ENCODE measurements around the gene NBAS.

The NBAS gene

GRCh38 chr2:15472133-15472532 is 89.0 kb downstream of the NBAS start:
- H3K4me1 ChIP-seq (ENCODE audit: insufficient read depth, low read length, severe bottlenecking), result no peaks in the 10 kb centered on the region
- H3F3A ChIP-seq (ENCODE audit: insufficient read depth, low read length), result no peaks in the 10 kb centered on the region
- no peaks in the 10 kb centered on the region for H3K27me3 ChIP-seq (ENCODE audit: insufficient read depth, low read length)
- no peak overlapping the region for H2AFZ ChIP-seq (ENCODE audit: low read length)
- H3K27ac ChIP-seq (ENCODE audit: low read depth, low read length, poor library complexity, severe bottlenecking), result no peak overlapping the region
- TF ChIP-seq, protein P1, sequence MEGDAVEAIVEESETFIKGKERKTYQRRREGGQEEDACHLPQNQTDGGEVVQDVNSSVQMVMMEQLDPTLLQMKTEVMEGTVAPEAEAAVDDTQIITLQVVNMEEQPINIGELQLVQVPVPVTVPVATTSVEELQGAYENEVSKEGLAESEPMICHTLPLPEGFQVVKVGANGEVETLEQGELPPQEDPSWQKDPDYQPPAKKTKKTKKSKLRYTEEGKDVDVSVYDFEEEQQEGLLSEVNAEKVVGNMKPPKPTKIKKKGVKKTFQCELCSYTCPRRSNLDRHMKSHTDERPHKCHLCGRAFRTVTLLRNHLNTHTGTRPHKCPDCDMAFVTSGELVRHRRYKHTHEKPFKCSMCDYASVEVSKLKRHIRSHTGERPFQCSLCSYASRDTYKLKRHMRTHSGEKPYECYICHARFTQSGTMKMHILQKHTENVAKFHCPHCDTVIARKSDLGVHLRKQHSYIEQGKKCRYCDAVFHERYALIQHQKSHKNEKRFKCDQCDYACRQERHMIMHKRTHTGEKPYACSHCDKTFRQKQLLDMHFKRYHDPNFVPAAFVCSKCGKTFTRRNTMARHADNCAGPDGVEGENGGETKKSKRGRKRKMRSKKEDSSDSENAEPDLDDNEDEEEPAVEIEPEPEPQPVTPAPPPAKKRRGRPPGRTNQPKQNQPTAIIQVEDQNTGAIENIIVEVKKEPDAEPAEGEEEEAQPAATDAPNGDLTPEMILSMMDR (IDR thresholded peaks at IDR 0.05; ENCODE audit: low read length), result no peak
- TF ChIP-seq EZH2 (IDR thresholded peaks at IDR 0.05; ENCODE audit: borderline replicate concordance, low read length), result no peak
- H3K9me2 ChIP-seq (ENCODE audit: low read depth, low read length), result no peaks in the 10 kb centered on the region
- no peaks in the 10 kb centered on the region for H4K20me1 ChIP-seq (ENCODE audit: insufficient read depth, low read length)
- no peaks in the 10 kb centered on the region for H3K9me3 ChIP-seq (ENCODE audit: low read length)
- H3K4me2 ChIP-seq (ENCODE audit: low read length), result no peak overlapping the region
- no peak overlapping the region for H3K4me3 ChIP-seq (ENCODE audit: low read depth, low read length, poor library complexity, severe bottlenecking)
- no peak overlapping the region for H3K9ac ChIP-seq (ENCODE audit: low read length)
- no peaks in the 10 kb centered on the region for H3K79me2 ChIP-seq (ENCODE audit: insufficient read depth, low read length)
- peaks cover 25% of the 10 kb centered on the region; the same call in 1 of the 2 replicates for H3K36me3 ChIP-seq (ENCODE audit: insufficient read depth, low read length)

- Histone ChIP-seq H3K79me2 (ENCODE audit: insufficient read depth, low read length) (no peaks in the 10 kb centered on the region), H3K9me2 (ENCODE audit: low read depth, low read length) (no peaks in the 10 kb centered on the region), H3K4me2 (ENCODE audit: low read length) (no peak overlapping the region), H3K27ac (ENCODE audit: low read depth, low read length, poor library complexity, severe bottlenecking) (no peak overlapping the region), H3F3A (ENCODE audit: insufficient read depth, low read length) (no peaks in the 10 kb centered on the region), H4K20me1 (ENCODE audit: insufficient read depth, low read length) (no peaks in the 10 kb centered on the region), H3K9me3 (ENCODE audit: low read length) (no peaks in the 10 kb centered on the region), H3K9ac (ENCODE audit: low read length) (no peak overlapping the region), H3K27me3 (ENCODE audit: insufficient read depth, low read length) (no peaks in the 10 kb centered on the region), H2AFZ (ENCODE audit: low read length) (no peak overlapping the region), H3K36me3 (ENCODE audit: insufficient read depth, low read length) (peaks cover 27% of the 10 kb centered on the region; the same call in 1 of the 2 replicates), H3K4me3 (ENCODE audit: low read depth, low read length, poor library complexity, severe bottlenecking) (no peak overlapping the region), H3K4me1 (ENCODE audit: insufficient read depth, low read length, severe bottlenecking) (no peaks in the 10 kb centered on the region)
- TF ChIP-seq, protein P1 (IDR thresholded peaks at IDR 0.05; ENCODE audit: low read length), result no peak
- no peak for TF ChIP-seq EZH2 (IDR thresholded peaks at IDR 0.05; ENCODE audit: borderline replicate concordance, low read length)
Observed at GRCh38 chr2:15471606-15472005, 89.5 kb downstream of the NBAS start.

DNA sequence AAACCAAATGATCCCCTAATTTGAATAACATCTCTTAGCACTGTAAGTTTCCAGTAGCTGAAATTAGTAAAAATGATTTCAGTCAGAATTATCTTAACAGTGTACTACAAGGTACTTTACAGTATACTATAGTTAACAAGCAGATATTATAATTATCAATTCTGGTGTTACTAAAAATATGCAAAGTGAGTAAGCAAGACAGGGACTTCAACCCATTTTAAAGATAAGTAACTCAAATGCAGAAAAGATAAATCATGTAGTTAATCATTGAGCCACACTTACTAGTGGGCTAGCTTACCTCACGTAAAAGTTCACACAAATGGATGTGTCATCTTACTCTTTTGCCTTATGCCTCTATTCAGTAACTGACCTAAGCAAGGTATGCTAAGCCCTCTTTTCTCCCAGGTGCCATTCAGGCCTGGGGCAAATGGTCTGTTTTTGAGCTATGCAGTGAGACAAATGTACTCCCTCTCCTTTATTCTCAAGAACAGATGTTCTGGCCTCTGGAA is 101.0 kb downstream of the NBAS start:
- Histone ChIP-seq H3F3A (ENCODE audit: insufficient read depth, low read length) (no peaks in the 10 kb centered on the region), H3K4me2 (ENCODE audit: low read length) (no peak overlapping the region), H3K9ac (ENCODE audit: low read length) (no peak overlapping the region), H3K9me2 (ENCODE audit: low read depth, low read length) (no peaks in the 10 kb centered on the region), H4K20me1 (ENCODE audit: insufficient read depth, low read length) (no peaks in the 10 kb centered on the region), H2AFZ (ENCODE audit: low read length) (no peak overlapping the region), H3K9me3 (ENCODE audit: low read length) (no peaks in the 10 kb centered on the region), H3K27ac (ENCODE audit: low read depth, low read length, poor library complexity, severe bottlenecking) (no peak overlapping the region), H3K27me3 (ENCODE audit: insufficient read depth, low read length) (no peaks in the 10 kb centered on the region), H3K4me3 (ENCODE audit: low read depth, low read length, poor library complexity, severe bottlenecking) (no peak overlapping the region), H3K36me3 (ENCODE audit: insufficient read depth, low read length) (peaks cover 8% of the 10 kb centered on the region; the same call in 1 of the 2 replicates), H3K79me2 (ENCODE audit: insufficient read depth, low read length) (no peaks in the 10 kb centered on the region), H3K4me1 (ENCODE audit: insufficient read depth, low read length, severe bottlenecking) (peaks cover 4% of the 10 kb centered on the region)
- TF ChIP-seq, protein P1 (IDR thresholded peaks at IDR 0.05; ENCODE audit: low read length), result no peak
- TF ChIP-seq EZH2 (IDR thresholded peaks at IDR 0.05; ENCODE audit: borderline replicate concordance, low read length), result no peak

All from OCI-LY1 (cell line).